Activated CD4-positive, alpha-beta T cell treated with anti-CD3 and anti-CD28 coated beads, Interleukin-2, amount 50 U/mL, for 48 hours (primary cell): ENCODE results near the gene LILRB4.
"Not testable (repeated sequence)": the region's sequence is repeated elsewhere in the genome, so short reads cannot be mapped to it uniquely, and the experiment has no call there.

ENCODE experiments used
- DNase-seq, 2 experiments: peaks; one replicate each; pipeline ENCODE4 v3.0.0-alpha.2; 2020

The LILRB4 gene

DNA sequence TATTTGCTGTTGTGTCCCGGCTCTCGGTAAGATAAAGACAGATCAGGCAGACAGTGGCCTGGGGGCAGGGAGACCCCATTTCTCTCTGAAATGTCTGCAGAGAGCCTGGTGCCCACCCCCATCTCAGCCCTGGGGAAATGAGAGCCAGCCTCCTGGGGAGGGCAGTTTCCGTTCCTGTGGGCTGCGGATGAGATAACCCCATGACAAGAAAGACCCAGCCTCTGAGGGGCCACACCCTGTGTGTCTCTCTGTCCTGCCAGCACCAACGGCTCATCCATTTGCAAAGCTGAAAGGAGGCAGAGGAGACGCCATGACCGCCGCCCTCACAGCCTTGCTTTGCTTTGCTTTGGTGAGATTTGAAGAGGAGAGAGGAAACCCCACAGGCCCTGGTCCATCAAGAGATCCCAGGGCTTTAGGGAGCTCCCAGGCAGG lies 33.3 kb downstream of the LILRB4 start:
- no peak for DNase-seq

DNA sequence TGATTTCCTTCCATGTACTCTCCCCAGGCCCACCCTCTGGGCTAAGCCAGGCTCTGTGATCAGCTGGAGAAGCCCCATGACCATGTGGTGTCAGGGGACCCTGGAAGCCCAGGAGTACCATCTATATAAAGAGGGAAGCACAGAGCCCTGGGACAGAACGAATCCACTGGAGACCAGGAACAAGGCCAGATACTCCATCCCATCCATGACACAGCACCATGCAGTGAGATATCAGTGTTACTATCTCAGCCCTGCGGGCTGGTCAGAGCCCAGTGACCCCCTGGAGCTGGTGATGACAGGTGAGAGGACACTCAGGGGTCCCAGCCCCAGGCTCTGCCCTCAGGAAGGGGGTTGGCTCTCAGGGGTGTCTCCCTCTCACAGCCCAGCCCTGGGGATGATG lies 34.0 kb downstream of the LILRB4 start:
- DNase-seq, result no peak

DNA sequence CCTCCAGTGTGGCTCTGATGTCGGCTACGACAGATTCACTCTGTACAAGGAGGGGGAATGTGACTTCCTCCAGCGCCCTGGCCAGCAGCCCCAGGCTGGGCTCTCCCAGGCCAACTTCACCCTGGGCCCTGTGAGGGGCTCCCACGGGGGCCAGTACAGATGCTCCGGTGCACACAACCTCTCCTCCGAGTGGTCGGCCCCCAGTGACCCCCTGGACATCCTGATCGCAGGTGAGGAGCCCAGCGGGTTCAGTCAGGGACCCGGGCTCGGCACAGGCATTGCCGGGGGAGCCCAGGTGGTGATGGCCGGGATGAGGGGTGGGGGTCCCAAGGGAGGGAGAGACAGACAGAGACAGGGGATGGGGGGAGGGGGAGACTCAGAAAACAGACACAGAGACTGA lies 34.9 kb downstream of the LILRB4 start:
- DNase-seq, result not testable (repeated sequence)

DNA sequence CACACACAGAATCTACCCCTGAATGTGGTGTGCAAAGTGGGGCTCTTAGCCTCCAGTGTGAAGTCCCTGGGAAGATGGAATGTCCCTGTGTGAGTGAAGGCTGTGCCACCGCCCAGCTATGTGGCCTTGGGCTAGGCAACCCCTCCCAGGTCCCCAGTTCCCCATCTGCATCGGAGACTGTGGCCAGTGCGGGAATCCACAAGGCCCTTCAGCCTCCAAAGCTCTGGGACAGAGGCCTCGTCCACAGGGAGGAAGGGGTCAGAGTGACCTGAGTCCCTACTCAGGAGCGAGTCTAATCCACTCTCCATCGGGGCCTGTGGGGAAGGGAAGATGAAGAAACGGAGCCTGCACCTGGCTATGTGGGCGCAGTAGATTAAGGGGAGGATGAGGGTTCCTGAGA lies 42.1 kb downstream of the LILRB4 start:
- no peak for DNase-seq

DNA sequence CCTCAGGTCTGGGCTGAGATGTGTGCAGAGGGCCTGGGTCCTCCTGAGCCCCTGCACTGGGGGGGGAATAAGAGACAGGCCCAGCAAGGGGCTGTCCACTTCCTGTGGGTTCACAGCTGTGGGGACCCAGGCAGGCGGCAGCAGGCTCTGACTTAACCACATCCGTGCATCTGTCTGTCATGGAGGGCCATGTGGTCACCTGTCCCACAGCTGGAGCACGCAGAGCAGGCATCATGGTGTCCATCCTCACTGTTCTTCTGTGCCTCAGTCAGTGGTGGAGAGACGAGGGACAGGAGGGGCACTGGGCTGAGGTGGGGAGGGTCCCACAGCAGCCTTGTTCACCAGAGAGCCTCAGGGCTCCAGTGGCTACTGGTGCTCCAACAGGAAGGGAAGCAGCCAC lies 45.2 kb downstream of the LILRB4 start:
- no peak for DNase-seq

DNA sequence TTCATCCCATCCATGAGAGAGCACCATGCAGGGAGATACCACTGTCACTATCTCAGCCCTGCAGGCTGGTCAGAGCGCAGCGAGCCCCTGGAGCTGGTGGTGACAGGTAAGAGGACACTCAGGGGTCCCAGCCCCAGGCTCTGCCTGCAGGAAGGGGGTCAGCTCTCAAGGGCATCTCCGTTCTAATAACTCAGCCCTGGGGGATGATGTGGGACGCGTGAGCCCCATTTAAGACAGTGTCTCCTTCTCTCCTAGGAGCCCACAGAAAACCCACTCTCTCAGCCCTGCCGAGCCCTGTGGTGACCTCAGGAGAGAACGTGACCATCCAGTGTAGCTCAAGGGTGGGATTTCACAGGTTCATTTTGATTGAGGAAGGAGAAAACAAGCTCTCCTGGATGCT lies 46.0 kb downstream of the LILRB4 start:
- no peak for DNase-seq

DNA sequence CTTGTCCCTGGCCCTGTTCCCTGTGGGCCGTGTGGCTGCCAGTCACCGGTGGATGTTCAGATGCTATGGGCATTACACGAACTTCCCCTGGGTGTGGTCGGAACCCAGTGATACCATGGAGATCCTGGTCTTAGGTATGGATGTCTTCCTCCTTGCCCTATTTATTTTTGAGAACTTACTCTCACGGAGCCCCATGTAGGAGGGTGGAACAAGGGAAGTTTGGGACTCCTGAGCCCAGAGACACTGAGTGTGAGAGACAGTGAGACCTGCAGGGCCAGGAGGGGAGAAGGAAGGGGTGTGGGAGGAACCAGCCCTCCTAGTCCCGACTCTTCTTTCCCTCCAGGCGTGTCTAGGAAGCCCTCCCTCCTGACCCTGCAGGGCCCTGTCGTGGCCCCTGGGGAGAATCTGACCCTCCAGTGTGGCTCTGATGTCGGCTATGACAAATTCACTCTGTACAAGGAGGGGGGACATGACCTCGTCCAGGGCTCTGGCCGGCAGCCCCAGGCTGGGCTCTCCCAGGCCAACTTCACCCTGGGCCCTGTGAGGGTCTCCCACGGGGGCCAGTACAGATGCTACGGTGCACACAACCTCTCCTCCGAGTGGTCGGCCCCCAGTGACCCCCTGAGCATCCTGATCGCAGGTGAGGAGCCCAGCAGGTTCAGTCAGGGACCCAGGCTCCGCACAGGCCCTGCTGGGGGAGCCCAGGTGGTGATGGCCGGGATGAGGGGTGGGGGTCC lies 46.6 kb downstream of the LILRB4 start:
- DNase-seq, result no peak

DNA sequence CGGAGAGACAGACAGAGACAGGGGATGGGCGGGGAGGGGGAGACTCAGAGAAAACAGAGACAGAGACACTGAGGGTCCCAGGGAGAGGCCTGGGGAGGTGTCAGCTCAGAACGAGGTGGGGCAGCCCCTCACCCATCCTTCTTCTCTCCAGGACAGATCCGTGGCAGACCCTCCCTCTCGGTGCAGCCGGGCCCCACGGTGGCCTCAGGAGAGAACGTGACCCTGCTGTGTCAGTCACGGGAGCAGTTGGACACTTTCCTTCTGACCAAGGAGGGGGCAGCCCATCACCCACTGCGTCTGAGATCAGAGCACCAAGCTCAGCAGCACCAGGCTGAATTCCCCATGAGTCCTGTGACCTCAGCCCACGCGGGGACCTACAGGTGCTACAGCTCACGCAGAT lies 47.2 kb downstream of the LILRB4 start:
- not testable (repeated sequence) for DNase-seq
